Activated CD8-positive, alpha-beta memory T cell treated with anti-CD3 and anti-CD28 coated beads, Interleukin-2, amount 50 U/mL, for 1 hour (primary cell): Measurements from ENCODE around the gene MND1.
"Not testable (repeated sequence)": the region's sequence is repeated elsewhere in the genome, so short reads cannot be mapped to it uniquely, and the experiment has no call there.

Source experiments
- DNase-seq: peaks from one replicate; pipeline ENCODE4 v3.0.0-alpha.2; 2020; ENCODE audit errors: extremely low read depth

MND1 gene

DNA sequence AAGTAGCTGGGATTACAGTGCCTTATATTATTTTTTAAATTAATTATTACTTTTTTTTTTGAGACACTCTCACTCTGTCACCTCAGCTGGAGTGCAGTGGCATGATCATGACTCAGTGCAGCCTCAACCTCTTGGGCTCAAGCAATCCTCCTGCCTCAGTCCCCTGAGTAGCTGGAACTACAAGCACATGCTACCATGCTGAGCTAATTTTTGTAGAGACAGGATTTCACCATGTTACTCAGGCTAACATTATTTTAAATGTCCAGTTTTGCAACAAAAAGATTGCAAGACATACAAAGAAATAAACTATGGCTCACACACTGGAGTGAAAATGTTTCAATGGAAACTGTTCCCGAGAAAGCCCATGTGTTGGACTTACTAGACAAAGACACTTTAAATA is 59.2 kb downstream of the MND1 start:
- DNase-seq = no peak

DNA sequence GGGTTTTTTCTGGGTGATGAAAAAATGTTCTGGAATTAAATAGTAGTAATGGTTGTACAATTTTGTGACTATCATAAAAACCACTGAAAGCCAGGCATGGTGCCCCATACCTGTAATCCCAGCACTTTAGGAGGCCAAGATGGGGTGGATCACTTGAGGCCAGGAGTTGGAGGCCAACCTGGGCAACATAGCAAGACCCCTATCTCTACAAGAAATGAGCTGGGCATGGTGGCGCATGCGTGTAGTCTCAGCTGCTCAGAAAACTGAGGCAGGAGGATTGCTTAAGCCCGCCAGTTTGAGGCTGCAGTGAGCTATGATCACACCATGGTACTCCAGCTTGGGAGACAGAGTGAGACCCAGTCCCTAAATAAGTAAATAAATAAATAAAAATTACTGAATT is 63.4 kb downstream of the MND1 start:
- no peak for DNase-seq

DNA sequence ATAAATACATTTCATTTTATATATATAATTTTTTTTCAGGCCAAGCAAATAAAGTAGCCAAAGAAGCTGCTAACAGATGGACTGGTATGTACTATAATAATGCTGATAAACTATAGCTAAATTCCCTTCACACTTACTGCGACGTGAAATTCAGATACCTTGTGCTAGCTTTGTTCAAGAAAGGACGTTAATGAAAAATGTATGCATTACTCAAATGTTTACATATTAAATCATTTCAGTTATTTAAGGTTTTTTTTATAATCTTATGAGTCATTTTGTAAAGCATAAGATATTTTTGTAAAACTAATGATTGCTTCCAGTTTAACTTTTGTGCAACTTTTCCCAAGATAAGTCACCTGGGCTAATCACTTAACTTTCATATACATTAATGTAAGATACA is 64.4 kb downstream of the MND1 start:
- no peak for DNase-seq

DNA sequence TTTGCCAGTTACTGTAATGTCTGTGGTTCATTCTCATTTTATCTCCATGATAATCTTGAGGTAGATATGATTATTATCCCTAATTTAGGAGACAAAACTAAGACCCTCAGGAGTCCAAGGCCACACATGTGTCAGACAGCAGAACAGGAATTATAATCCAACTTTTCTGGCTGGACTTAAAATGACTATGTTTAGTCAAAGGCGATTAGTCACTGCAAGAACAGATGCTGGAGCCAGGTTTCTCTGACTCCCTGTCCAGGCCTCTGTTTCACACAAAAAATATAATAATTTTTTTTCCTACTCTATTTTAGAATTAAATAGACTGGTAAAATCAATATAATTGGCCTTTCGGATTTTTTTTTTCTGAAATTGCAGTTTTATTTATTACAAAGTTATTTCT is 64.9 kb downstream of the MND1 start:
- no peak for DNase-seq

DNA sequence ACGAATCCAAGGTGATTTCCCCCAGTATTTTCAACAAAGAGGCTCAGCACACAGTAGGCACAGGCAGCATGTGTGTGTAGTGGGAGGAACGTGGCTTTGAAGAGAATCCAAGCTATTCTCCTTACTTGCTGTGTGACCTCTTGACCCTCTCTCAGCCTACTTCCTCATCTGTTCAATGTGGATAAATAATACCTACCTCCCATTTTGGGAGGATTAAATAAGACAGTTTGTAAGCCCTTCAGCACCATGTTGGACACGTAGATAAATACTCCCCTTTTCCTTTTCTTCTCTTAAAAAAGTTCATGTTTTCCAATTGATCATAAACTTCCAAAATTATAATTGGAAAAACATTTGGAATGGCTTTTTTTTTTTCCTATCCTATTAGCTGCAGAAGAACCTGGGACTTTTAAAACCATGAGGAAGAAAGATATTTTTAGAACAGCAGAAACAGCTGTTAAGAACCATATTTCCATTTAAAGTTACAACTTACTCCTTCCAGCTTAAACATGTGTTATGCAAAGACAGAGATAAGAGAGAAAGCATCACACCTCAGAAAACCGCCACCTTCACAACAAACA is 65.5 kb downstream of the MND1 start:
- no peak for DNase-seq

DNA sequence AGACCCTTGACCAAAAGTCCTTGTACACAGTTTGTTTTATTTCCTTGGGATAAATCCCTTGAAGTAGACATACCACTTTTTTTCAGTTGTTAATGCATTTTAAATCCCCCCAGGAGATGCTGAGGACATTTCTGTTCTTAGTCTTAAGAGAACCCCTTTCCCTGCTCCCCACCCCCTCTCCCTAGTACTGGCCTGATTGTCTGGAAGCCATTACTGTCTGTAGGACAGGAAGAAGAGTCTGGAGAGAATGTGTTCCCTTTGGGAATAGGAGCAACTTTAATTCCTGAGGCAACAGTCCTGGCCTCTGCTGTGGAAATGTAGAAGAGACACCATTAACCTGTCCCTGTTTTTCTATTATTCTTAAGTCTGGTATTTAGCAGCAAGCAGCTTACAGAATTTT is 69.4 kb downstream of the MND1 start:
- DNase-seq = no peak

DNA sequence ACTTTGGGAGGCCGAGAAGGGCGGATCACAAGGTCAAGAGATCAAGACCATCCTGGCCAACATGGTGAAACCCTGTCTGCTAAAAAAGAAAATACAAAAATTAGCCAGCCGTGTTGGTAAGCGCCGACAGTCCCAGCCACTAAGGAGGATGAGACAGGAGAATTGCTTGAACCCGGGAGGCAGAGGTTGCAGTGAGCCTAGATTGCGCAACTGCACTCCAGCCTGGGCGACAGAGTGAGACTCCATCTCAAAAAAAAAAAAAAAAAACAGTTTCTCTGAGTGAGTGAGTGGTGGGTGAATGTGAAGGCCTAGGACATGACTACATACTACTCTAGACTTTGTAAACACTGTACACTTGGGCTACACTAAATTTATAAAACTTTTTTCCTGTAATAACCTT is 72.0 kb downstream of the MND1 start:
- not testable (repeated sequence) for DNase-seq

DNA sequence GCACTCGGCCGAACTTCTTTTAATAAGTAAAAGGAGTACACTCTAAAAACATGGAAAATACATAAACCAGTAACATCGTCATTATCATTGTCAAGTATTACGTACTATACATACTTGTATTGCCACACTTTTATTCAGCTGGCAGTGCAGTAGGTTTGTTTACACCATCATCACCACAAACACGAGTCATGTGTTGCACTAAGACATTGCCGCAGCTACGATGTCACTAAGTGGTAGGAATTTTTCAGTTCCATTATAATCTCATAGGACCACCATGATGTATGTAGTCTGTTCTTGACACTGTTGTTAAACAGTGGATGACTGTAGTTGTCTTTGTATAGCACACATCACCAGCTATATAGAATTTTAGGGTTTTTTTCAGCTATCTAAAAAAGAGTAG is 73.6 kb downstream of the MND1 start:
- DNase-seq = no peak

DNA sequence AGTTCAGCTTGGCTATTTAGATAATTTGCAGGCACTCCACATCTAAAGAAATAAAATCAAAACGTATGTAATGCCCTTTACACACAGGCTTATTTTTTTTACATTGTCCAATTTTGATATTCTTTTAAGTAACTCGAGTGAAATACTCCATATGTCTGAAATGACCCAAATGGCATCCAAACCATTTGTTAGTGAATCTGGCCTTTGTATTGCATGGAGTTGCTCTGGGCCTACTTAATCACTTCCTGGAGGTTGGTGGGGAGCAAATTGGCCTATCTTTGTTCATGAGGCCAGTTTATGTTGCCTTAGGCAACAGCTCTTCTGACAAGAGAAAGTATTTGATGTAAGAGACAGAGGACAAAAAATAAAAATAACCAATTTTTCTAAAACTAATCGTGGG is 74.1 kb downstream of the MND1 start:
- DNase-seq = no peak

DNA sequence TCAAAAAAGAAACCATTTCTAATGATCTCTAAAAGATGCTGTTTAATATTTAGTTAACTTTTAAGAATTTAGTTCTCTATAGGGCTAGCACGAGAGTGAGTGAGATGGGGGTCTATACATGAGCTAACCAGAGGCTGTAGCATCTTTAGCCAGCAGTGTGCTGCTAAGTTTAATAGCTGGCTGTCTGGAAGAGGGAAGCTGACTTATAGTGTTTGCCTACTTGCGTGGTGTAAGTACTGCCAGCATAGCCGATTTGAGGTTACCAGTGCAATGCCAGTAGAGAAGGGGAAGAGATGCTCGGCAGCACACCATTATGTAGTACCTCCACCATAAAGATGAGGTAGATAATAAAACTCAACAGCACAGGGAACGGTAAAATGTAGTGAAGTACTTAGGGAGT is 74.5 kb downstream of the MND1 start:
- no peak for DNase-seq

DNA sequence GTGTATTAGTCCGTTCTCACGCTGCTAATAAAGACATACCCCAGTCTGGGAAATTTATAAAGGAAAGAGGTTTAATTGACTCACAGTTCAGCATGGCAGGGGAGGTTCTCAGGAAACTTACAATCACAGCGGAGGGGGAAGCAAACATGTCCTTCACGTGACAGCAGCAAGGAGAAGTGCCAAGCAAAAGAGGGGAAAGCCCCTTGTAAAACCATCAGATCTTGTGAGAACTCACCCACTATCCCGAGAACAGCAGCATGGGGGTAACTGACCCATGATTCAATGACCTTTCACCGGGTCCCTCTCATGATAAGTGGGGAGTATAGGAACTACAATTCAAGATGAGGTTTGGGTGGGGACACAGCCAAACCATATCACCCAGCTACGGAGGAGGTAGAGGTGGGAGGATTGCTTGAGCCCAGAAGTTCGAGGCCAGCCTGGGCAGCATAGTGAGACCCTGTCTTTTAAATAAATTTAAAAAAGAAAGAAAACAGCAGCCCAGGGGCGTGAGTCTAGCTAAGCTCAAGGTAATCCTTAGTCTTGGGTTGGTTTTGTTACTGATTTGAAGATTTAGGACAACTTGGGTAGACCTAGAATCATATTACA is 75.3 kb downstream of the MND1 start:
- no peak for DNase-seq

DNA sequence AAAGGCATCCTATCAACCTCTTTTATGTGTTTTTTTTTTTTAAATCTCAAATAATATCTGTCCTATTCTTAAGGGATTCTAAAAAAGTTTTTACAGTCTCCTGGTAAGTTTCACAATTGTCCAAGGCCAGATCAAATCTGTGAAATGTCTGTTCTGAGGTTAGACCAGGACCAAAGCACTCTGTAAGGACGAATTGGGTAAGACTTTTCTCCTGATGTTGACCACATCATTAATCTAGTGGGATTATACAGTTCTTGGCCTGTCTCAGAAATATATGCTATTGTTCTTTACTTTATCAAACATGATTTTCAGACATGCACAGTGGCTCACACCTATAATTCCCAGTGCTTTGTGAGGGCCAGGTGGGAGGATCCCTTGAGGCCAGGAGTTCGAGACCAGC is 75.9 kb downstream of the MND1 start:
- no peak for DNase-seq

DNA sequence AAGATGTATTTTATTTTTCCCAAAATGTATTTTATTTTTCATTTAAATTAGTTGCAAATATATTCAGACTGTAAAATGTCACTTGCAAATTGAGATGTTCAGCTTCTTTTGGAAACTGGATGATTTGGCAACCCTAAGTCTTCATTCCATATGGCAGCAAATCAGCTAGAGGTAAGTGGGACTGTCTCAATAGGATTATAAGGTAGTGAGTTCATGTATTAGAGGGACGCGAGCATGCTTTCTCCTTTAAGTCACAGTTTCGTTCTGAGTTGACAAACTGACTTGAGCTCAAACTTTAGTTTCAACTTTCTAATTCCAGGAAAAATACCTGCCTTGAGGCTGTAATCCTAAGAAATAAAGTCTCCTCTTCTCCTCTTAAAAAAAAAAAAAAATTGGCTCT is 77.5 kb downstream of the MND1 start:
- DNase-seq = no peak

DNA sequence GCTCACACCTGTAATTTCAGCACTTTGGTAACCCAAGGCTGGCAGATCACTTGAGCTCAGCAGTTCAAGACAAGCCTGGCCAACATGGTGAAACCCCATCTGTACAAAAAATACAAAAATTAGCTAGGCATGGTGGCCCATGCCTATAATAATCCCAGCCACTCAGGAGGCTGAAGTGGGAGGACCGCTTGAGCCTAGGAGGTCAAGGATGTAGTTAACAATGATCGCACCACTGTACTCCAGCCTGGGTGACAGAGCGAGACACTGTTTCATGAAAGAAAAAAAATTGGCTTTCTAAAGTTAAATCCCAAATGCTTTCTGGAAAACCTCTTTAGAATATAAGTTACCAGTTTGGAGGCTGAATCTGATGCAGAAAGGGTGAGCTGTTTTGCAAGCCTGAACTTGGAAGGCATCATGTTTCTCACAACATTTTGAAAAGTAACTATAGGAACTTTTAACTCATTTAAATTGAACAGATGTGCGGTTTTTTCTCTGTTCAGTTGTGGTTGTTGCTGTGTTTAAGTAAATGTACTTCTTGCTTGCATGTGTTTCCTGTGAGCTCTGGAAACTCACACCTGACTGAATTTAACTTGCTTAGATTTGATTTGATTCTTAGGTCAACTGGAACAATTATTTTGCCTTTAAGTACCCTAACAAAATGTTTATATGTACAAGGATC is 81.9 kb downstream of the MND1 start:
- DNase-seq = no peak

DNA sequence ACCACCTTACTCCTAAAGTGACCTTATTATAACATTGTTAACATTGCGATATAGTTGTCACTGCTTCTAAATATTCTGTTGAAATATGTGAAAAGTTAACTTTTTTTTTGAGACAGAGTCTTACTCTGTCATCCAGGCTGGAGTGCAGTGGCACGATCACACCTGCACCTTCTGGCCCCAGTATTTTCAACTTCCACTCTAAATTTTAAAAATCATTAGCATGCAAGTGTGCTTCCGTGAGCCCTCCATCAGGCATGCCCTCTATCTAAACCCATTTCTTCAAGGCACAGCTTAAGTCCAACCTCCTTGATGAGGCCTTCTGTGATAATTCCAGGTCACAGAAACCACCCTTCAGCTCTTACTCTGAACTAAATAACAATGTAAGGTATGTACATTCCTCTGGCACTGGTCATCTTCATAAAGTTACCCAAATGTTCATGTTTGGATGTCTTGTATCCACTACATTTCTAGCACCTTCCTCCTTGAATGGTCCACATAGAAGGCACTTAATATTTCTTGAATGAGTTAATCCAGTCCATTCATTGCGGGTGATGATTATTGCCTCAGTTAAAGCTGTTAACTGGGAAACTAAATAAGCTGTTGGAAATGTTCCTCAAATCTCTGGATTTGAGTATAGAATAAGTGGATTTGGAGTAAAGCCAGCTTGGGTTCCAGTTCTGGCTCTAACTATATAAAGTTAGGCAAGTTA is 83.0 kb downstream of the MND1 start:
- no peak for DNase-seq

DNA sequence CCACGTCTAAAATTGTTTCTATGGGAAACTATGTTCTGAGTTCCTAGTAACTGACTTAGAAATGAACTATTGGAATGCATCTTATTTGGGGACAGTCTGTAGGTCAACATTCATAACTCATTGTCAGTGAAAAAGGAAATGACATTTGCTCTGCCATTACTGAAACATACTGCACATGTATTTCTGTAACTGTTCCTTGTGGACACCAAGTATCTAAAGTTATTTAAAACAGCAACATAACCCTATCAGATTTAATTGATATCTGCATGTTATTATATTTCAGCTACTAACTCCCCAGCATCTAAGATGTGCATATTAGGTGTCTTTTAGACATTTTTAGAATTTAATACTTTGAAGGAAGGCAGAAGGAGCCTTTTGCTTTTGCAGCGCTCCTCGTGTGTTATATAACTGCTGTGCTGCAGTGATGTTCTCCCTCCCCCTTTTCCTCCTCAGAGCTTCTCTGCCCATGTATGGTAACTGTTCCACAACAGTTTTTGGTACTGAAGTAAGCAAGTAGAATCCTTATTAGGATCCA is 84.5 kb downstream of the MND1 start:
- no peak for DNase-seq

DNA sequence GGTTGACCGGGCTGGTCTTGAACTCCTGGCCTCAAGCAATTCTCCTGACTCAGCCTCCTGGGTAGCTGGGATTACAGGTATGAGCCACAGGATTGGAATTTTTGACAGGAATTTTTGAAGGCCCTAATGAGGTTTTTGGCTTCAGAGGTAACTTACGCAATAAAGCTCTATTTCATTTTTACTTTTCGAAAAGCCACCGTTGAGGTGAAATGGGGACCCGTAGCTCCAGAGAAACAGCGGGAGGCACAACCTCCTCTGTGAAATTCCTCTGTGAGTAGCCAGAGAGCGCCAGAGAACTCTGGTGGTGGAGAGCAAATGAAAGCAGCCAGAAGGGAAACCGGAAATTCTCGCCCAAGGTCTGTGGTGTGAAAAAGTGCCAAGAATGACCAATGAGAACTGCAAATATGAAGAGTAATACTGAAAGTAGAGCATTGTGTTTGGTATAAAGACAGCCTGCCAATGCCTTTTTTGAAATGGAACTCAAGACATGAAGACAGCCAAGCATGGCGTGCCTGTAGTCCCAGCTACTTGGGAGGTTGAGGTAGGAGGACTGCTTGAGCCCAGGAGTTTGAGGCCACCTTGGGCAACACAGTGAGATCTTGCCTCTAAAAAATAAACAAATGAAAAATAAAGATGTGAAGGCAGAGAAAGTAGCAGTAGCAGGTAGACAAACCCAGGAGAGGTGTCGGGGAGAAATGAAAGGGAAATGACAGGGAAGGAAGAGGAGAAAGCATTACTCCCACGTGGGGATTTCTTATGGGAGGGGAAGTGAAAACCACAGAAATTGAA is 88.7 kb downstream of the MND1 start:
- peak; percentile 29 for DNase-seq

DNA sequence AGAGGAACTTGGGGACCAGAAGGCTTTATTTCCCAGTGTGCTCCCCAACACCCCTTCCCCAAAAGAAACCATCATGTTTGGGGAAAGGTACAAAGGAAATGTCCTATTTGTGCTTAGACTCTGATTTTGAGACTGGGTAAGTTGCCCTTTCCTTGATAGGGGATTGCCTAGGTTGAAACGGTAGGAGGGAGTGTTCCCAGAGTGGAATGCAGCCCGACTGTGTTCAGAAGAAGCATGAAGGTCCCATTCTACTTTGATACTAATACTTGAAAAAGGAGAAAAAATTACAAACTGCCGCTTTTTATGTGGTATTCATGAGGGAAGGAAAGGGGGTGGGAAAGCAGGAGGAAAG is 89.2 kb downstream of the MND1 start:
- DNase-seq = no peak

DNA sequence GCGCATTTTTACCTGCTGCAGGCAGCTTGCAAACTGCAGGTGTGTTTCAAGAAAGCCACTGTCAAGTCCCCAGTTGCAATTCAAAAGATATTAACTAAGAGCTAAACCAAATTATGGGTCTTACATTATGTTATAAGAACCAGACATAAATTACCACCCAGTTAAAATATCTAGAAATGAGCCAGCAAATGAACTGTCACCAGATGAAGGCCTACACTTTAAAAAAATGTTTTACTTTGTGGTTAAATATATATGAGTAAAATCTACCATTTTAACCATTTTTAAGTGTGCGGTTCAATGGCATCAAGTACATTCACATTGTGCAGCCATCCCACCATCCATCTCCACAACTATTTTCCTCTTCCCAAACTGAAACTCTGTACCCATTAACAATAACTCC is 89.7 kb downstream of the MND1 start:
- DNase-seq = no peak

DNA sequence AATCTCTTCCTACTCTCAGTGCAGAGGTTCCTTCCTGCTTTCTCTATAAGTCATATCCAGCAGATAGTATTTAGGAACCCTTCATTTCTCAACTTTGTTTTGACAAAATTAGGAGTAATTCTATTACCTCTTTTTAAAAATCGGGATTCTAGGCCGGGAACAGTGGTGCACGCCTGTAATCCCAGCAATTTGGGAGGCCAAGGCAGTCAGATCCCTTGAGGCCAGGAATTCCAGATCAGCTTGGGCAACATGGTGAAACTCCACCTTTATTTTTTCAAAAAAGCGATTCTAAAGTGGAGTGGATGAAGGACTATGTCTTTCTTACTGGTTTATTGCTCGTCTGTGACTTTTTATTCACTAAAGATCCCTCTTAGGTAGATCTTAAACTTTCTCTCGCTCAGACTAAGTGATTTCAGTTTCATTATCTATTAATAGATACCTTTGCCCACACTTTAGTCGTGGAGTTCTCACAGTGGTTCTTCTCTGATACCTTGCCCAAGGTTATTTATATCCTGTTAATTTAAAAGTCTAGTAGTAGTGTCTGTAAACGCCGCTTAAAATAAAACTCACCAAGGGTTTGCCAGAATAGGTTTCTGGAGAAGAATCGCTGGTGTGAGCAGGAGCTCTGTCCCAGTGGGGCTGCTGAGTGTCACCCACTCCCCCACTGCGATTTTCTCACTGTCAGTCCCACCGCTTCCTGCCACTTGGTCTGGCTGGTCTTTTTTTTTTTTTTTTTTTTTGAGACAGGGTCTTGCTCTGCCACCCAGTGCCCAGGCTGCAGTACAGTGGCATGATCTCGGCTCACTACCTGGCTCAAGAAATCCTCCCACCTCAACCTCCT is 94.6 kb downstream of the MND1 start:
- DNase-seq = no peak

DNA sequence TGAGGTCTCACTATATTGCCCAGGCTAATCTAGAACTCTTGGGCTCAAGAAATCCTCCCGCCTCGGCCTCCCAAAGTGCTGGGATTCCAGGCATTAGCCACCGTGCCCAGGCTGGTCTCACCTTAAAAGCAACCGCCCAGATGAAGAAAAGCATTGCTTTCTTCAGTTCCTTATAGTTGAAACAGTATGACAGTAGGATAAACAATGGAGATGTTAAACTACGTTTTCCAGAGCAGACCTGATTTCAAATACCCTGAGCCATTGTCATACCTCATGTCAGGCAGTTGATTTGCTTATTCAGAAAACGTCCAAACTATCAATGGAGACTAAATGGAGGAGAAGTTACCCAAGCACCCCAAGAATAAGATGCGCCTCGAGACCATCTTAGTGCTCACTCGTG is 95.3 kb downstream of the MND1 start:
- DNase-seq = no peak
